Measurements from ENCODE around the gene PDLIM3. TPM values are rescaled to one million over a fixed set of nuclear protein-coding genes. Genes with fewer than 3 reads are reported as not detected.

PDLIM3 gene
- total and polyA plus RNA-seq, 2 donors (not counting 1 experiment from before 2014, with no cell fraction given) = 0.15 TPM; not detected in 1

- peaks cover 4 to 7% of the 10 kb centered on the region in 2 donors for H3K4me1 ChIP-seq (ENCODE audit: control insufficient read depth in 2 of 2, insufficient read depth in 2 of 2, low read length in 2 of 2)
- H3K27me3 ChIP-seq (replicated peaks in 1 of 4; ENCODE audit: control extremely low read depth in 1 of 4, control insufficient read depth in 3 of 4, insufficient read depth in 4 of 4, low read length in 3 of 4) = peaks cover 0 to 32% (median 16%) of the 10 kb centered on the region in 4 experiments
- ChIA-PET POLR2A (interaction anchor here (0.5 to 0.6 kb wide), 2 partner anchors 41 to 294 kb away, joined by 3 to 4 read pairs; no protein-coding TSS in a partner anchor), CTCF (interaction anchor here (0.9 kb wide), 1 partner anchor 83 kb away, joined by 3 read pairs; no protein-coding TSS in a partner anchor)
- H3K9me3 ChIP-seq (ENCODE audit: control extremely low read depth in 1 of 3, control insufficient read depth in 2 of 3, insufficient read depth in 1 of 3, low read length in 2 of 3) = no peaks in the 10 kb centered on the region
- H2AFZ ChIP-seq (ENCODE audit: insufficient read depth, low read depth, low read length, poor library complexity, severe bottlenecking) = no peak overlapping the region
- H3K4me3 Mint-ChIP-seq = no peak overlapping the region
- no peaks in the 10 kb centered on the region for H3K9me3 Mint-ChIP-seq (ENCODE audit: insufficient read depth)
- no peak for TF ChIP-seq CTCF (IDR thresholded peaks at IDR 0.05)
- no peak for TF ChIP-seq EZH2 (IDR thresholded peaks at IDR 0.05; ENCODE audit: borderline replicate concordance, insufficient read depth, low read depth, low read length, poor library complexity, severe bottlenecking)
- no peak overlapping the region for H3K9ac ChIP-seq (ENCODE audit: low read length)
- peaks cover 56% of the 10 kb centered on the region for H3K27me3 Mint-ChIP-seq
- H3K36me3 ChIP-seq (replicated peaks in 1 of 2; ENCODE audit: control extremely low read depth in 1 of 2, control insufficient read depth in 1 of 2, extremely low read depth in 1 of 2, insufficient read depth in 2 of 2, low read length in 1 of 2) = no peaks in the 10 kb centered on the region
- intact Hi-C loops (cut with micrococcal nuclease) = no loop called here
- no peak for DNase-seq
- H3K27ac ChIP-seq (ENCODE audit: low read length in 2 of 2) = no peak overlapping the region
- no peak overlapping the region for H3K4me2 ChIP-seq (replicated peaks; ENCODE audit: low read depth, low read length, poor library complexity, severe bottlenecking)
- ATAC-seq (ENCODE audit: low read depth) = no peak
- WGBS (ENCODE audit: insufficient coverage) = 87% methylated on average over 7 of the region's 17 CpGs
- no peaks in the 10 kb centered on the region for H4K20me1 ChIP-seq (ENCODE audit: control insufficient read depth, insufficient read depth, low read length, poor library complexity, severe bottlenecking)
- H3K79me2 ChIP-seq (ENCODE audit: control insufficient read depth, insufficient read depth, low read length) = no peaks in the 10 kb centered on the region
- H3K4me1 Mint-ChIP-seq = peaks cover 4% of the 10 kb centered on the region
- no peak overlapping the region for H3K27ac Mint-ChIP-seq
- H3K4me3 ChIP-seq (ENCODE audit: control extremely low read depth in 1 of 5, extremely low read depth in 1 of 5, insufficient read depth in 1 of 5, low read depth in 2 of 5, low read length in 4 of 5) = no peak overlapping the region
These were observed 21.1 kb downstream of the PDLIM3 start for GRCh38 chr4:185514182-185514697.

- no peaks in the 10 kb centered on the region for H3K9me3 ChIP-seq (ENCODE audit: control extremely low read depth in 1 of 3, control insufficient read depth in 2 of 3, insufficient read depth in 1 of 3, low read length in 2 of 3)
- TF ChIP-seq CTCF (IDR thresholded peaks at IDR 0.05) = no peak
- no peak for TF ChIP-seq EZH2 (IDR thresholded peaks at IDR 0.05; ENCODE audit: borderline replicate concordance, insufficient read depth, low read depth, low read length, poor library complexity, severe bottlenecking)
- no peak overlapping the region for H2AFZ ChIP-seq (ENCODE audit: insufficient read depth, low read depth, low read length, poor library complexity, severe bottlenecking)
- H3K4me1 ChIP-seq (ENCODE audit: control insufficient read depth in 2 of 2, insufficient read depth in 2 of 2, low read length in 2 of 2) = peaks cover 4 to 7% of the 10 kb centered on the region in 2 donors
- no peak overlapping the region for H3K27ac ChIP-seq (ENCODE audit: low read length in 2 of 2)
- Mint-ChIP-seq H3K27me3 (peaks cover 55% of the 10 kb centered on the region), H3K27ac (no peak overlapping the region), H3K9me3 (ENCODE audit: insufficient read depth) (no peaks in the 10 kb centered on the region), H3K4me3 (no peak overlapping the region), H3K4me1 (peaks cover 4% of the 10 kb centered on the region)
- no peak overlapping the region for H3K4me3 ChIP-seq (ENCODE audit: control extremely low read depth in 1 of 5, extremely low read depth in 1 of 5, insufficient read depth in 1 of 5, low read depth in 2 of 5, low read length in 4 of 5)
- ATAC-seq (ENCODE audit: low read depth) (no peak), DNase-seq (no peak)
- H3K79me2 ChIP-seq (ENCODE audit: control insufficient read depth, insufficient read depth, low read length) = no peaks in the 10 kb centered on the region
- peaks cover 0 to 29% (median 15%) of the 10 kb centered on the region in 4 experiments for H3K27me3 ChIP-seq (replicated peaks in 1 of 4; ENCODE audit: control extremely low read depth in 1 of 4, control insufficient read depth in 3 of 4, insufficient read depth in 4 of 4, low read length in 3 of 4)
- no peak overlapping the region for H3K4me2 ChIP-seq (replicated peaks; ENCODE audit: low read depth, low read length, poor library complexity, severe bottlenecking)
- CTCF ChIA-PET = no interaction called here
- POLR2A ChIA-PET = no interaction called here
- H3K9ac ChIP-seq (ENCODE audit: low read length) = no peak overlapping the region
- intact Hi-C loops (cut with micrococcal nuclease) = no loop called here
- no peaks in the 10 kb centered on the region for H3K36me3 ChIP-seq (replicated peaks in 1 of 2; ENCODE audit: control extremely low read depth in 1 of 2, control insufficient read depth in 1 of 2, extremely low read depth in 1 of 2, insufficient read depth in 2 of 2, low read length in 1 of 2)
- H4K20me1 ChIP-seq (ENCODE audit: control insufficient read depth, insufficient read depth, low read length, poor library complexity, severe bottlenecking) = no peaks in the 10 kb centered on the region
- 17% methylated on average over 6 of the region's 10 CpGs for WGBS (ENCODE audit: insufficient coverage)
These were observed 21.7 kb downstream of the PDLIM3 start for GRCh38 chr4:185513489-185514181.
